GM12892 (cell line): ENCODE measurements around the gene DRICH1.
"Not testable (repeated sequence)": the region's sequence is repeated elsewhere in the genome, so short reads cannot be mapped to it uniquely, and the experiment has no call there.

ENCODE experiments used
- POLR2A ChIP-seq: IDR thresholded peaks from 2 replicates; pipeline ENCODE4 v1.6.1; 2011; ENCODE audit warnings: low read depth, low read length, control low read depth
- POLR2AphosphoS5 ChIP-seq: IDR thresholded peaks from 2 replicates; pipeline ENCODE4 v1.6.1; 2011; ENCODE audit warnings: low read depth, low read length, control low read depth
- TAF1 ChIP-seq: IDR thresholded peaks from 2 replicates; pipeline ENCODE4 v1.6.1; 2011; ENCODE audit warnings: low read depth, mild to moderate bottlenecking, control low read depth, low read length, borderline replicate concordance

- TF ChIP-seq POLR2A, POLR2AphosphoS5, TAF1: not testable (repeated sequence)
Measured at GRCh38 chr22:23595904-23596303, 36.2 kb downstream of the DRICH1 start.
